Ishikawa (cell line): ENCODE measurements around the gene CDR2L.

Experiments used
- CEBPB ChIP-seq: IDR thresholded peaks from 2 replicates; pipeline ENCODE4 v1.6.1; 2012
- CREB1 ChIP-seq: IDR thresholded peaks from 2 replicates; pipeline ENCODE4 v1.6.1; 2012; ENCODE audit warnings: low read depth
- EGR1 ChIP-seq: IDR thresholded peaks from 2 replicates; pipeline ENCODE4 v1.6.1; 2012
- EP300 ChIP-seq: IDR thresholded peaks from 2 replicates; pipeline ENCODE4 v1.6.1; 2012; ENCODE audit warnings: borderline replicate concordance
- FOXM1 ChIP-seq: IDR thresholded peaks from 2 replicates; pipeline ENCODE4 v1.6.1; 2012; ENCODE audit warnings: low read depth, borderline replicate concordance
- MAX ChIP-seq: IDR thresholded peaks from 2 replicates; pipeline ENCODE4 v1.6.1; 2012
- NFIC ChIP-seq: IDR thresholded peaks from 2 replicates; pipeline ENCODE4 v1.6.1; 2012
- RAD21 ChIP-seq: IDR thresholded peaks from 2 replicates; pipeline ENCODE4 v1.6.1; 2012; ENCODE audit warnings: low read depth
- REST ChIP-seq: IDR thresholded peaks from 2 replicates; pipeline ENCODE4 v1.6.1; 2012; ENCODE audit warnings: low read depth, mild to moderate bottlenecking
- TAF1 ChIP-seq: IDR thresholded peaks from 2 replicates; pipeline ENCODE4 v1.6.1; 2012; ENCODE audit warnings: low read depth, mild to moderate bottlenecking
- TCF12 ChIP-seq: IDR thresholded peaks from 2 replicates; pipeline ENCODE4 v1.6.1; 2012; ENCODE audit warnings: low read depth
- TEAD4 ChIP-seq: IDR thresholded peaks from 2 replicates; pipeline ENCODE4 v1.6.1; 2012
- USF1 ChIP-seq: IDR thresholded peaks from 2 replicates; pipeline ENCODE4 v1.6.1; 2012
- YY1 ChIP-seq: IDR thresholded peaks from 2 replicates; pipeline ENCODE4 v1.6.1; 2012; ENCODE audit warnings: low read depth
- ZBTB7A ChIP-seq: IDR thresholded peaks from 2 replicates; pipeline ENCODE4 v1.6.1; 2012; ENCODE audit warnings: low read depth

The CDR2L gene

GRCh38 chr17:74954665-74955421 is 32.6 kb upstream of the CDR2L start:
- TF ChIP-seq CREB1 (no peak), EP300 (no peak), FOXM1 (no peak), CEBPB (no peak), TEAD4 (no peak), MAX (no peak), EGR1 (no peak), NFIC (no peak), ZBTB7A (no peak), REST (no peak), USF1 (no peak)

- TF ChIP-seq TAF1, result no peak
- TF ChIP-seq EP300, result no peak
- TF ChIP-seq CEBPB, result no peak
- no peak for TF ChIP-seq YY1
- no peak for TF ChIP-seq USF1
- no peak for TF ChIP-seq NFIC
- no peak for TF ChIP-seq TCF12
- no peak for TF ChIP-seq MAX
- no peak for TF ChIP-seq TEAD4
- TF ChIP-seq FOXM1, result no peak
- TF ChIP-seq RAD21, result no peak
These were observed 31.3 kb upstream of the CDR2L start for GRCh38 chr17:74956093-74956492.

DNA sequence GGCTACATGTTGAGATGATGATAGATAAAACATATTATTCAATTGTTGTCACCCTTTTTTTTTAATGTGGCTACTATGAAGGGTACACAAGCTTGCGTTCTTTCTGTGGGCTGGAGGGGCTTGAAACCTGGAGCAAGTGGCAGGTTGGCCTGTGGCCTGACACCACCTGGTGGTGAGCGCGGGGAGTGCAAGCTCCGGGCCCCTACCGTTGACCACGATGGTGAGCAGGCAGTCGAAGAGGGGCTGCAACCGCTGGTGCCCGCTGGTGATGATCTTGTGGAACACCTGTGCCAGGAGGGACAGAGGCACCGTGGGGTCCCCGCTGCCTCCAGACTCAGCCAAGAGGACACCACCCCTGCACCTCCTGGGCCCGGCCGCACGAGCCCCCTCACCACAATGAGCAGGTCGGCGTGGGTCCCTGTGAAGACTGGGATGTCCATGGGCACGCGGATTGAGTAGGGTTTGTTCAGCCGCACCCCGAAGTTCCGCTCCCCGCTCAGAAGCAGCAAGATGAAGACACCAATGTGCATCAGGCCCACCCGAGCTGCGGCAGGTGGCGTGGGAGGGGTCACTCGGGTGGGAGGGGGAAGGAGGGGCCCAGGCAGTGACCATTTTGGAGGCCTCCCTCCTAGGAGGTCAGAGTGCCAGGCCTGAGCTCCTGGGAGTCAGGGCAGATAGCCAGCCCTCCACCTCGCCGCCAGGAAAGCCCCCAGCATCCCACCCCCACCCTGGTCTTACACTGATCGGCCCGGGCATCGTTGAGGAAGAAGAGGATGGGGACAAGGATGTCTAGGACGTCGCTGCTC is 29.3 kb upstream of the CDR2L start:
- TF ChIP-seq ZBTB7A, result peak; percentile 74
- no peak for TF ChIP-seq TEAD4
- TF ChIP-seq FOXM1, result no peak
- TF ChIP-seq TCF12, result no peak
- TF ChIP-seq MAX, result peak; percentile 52; the same call in 1 of the 2 replicates
- no peak for TF ChIP-seq YY1
- TF ChIP-seq RAD21, result peak; percentile 98

- TF ChIP-seq NFIC (no peak), MAX (0 out of 2 replicates have a peak, but pooled peaks have one; percentile 27), USF1 (peak; percentile 82)
These were observed 27.5 kb upstream of the CDR2L start for GRCh38 chr17:74959826-74960515.

- no peak for TF ChIP-seq REST
- no peak for TF ChIP-seq YY1
- TF ChIP-seq ZBTB7A, result no peak
- TF ChIP-seq MAX, result peak; percentile 58; the same call in 1 of the 2 replicates
- TF ChIP-seq USF1, result peak; percentile 50; the same call in 1 of the 2 replicates
- TF ChIP-seq NFIC, result no peak
- no peak for TF ChIP-seq TCF12
- no peak for TF ChIP-seq TAF1
- no peak for TF ChIP-seq EGR1
- no peak for TF ChIP-seq TEAD4
- no peak for TF ChIP-seq EP300
- no peak for TF ChIP-seq CREB1
These were observed 26.7 kb upstream of the CDR2L start for GRCh38 chr17:74960570-74961342.
